SK-N-SH treated with all-trans-retinoic acid at 6 μM for 48 hours (cell line): ENCODE measurements around the gene HSP90AB1.

ENCODE experiments used
- ATAC-seq: fragments of 200-7000 bp; cut with Tn5 transposase; 3 replicates; pipeline ENCODE4 v1.9.1; 2020; ENCODE audit warnings: mild to moderate bottlenecking, moderate library complexity
- ARNTL ChIP-seq: fragments of 450-650 bp; formaldehyde crosslinking; IDR thresholded peaks from 2 replicates; pipeline ENCODE4 v1.5.0; 2020; ENCODE audit warnings: low read depth, mild to moderate bottlenecking, moderate library complexity, borderline replicate concordance
- BACH2 ChIP-seq: fragments of 250-450 bp; sonication (Bioruptor Pico); IDR thresholded peaks from 2 replicates; pipeline ENCODE4 v1.9.0; 2021; ENCODE audit warnings: mild to moderate bottlenecking, borderline replicate concordance
- CREB5 ChIP-seq: fragments of 250-450 bp; sonication (Bioruptor Pico); IDR thresholded peaks from 2 replicates; pipeline ENCODE4 v1.5.1; 2020; ENCODE audit warnings: low read depth, mild to moderate bottlenecking, moderate library complexity
- CSDC2 ChIP-seq: fragments of 250-450 bp; sonication (Bioruptor Pico); IDR thresholded peaks from 2 replicates; pipeline ENCODE4 v1.5.0; 2020; ENCODE audit warnings: mild to moderate bottlenecking, moderate library complexity
- ESRRG ChIP-seq: fragments of 250-450 bp; sonication (Bioruptor Pico); IDR thresholded peaks from 2 replicates; pipeline ENCODE4 v1.6.1; 2021; ENCODE audit warnings: mild to moderate bottlenecking
- GLIS3 ChIP-seq: fragments of 250-450 bp; sonication (Bioruptor Pico); IDR thresholded peaks from 2 replicates; pipeline ENCODE4 v1.5.0; 2020; ENCODE audit warnings: mild to moderate bottlenecking, moderate library complexity
- ISL1 ChIP-seq: fragments of 250-450 bp; sonication (Bioruptor Pico); IDR thresholded peaks from 2 replicates; pipeline ENCODE4 v2.1.2; 2022; ENCODE audit warnings: mild to moderate bottlenecking, moderate library complexity
- OSR1 ChIP-seq: fragments of 250-450 bp; sonication (Bioruptor Pico); IDR thresholded peaks from 2 replicates; pipeline ENCODE4 v1.8.0; 2022; ENCODE audit warnings: moderate library complexity, mild to moderate bottlenecking, inconsistent platforms
- PATZ1 ChIP-seq: fragments of 250-450 bp; sonication (Bioruptor Pico); IDR thresholded peaks from 2 replicates; pipeline ENCODE4 v1.8.0; 2020; ENCODE audit warnings: mild to moderate bottlenecking, moderate library complexity, borderline replicate concordance
- POU6F1 ChIP-seq: fragments of 250-450 bp; sonication (Bioruptor Pico); IDR thresholded peaks from 2 replicates; pipeline ENCODE4 v1.8.0; 2021; ENCODE audit warnings: low read depth, mild to moderate bottlenecking, moderate library complexity, borderline replicate concordance
- PPARA ChIP-seq: fragments of 250-450 bp; sonication (Bioruptor Pico); IDR thresholded peaks from 2 replicates; pipeline ENCODE4 v1.5.0; 2020; ENCODE audit warnings: mild to moderate bottlenecking, borderline replicate concordance
- RARB ChIP-seq: fragments of 250-450 bp; sonication (Bioruptor Pico); IDR thresholded peaks from 2 replicates; pipeline ENCODE4 v1.8.0; 2021; ENCODE audit warnings: mild to moderate bottlenecking, moderate library complexity
- SNAI2 ChIP-seq: fragments of 250-450 bp; sonication (Bioruptor Pico); IDR thresholded peaks from 2 replicates; pipeline ENCODE4 v1.5.0; 2020; ENCODE audit warnings: mild to moderate bottlenecking, moderate library complexity
- TSHZ2 ChIP-seq: fragments of 250-450 bp; sonication (Bioruptor Pico); IDR thresholded peaks from 2 replicates; pipeline ENCODE4 v1.5.0; 2020; ENCODE audit warnings: mild to moderate bottlenecking, moderate library complexity
- ZC3H10 ChIP-seq: fragments of 250-450 bp; sonication (Bioruptor Pico); IDR thresholded peaks from 2 replicates; pipeline ENCODE4 v1.5.1; 2021; ENCODE audit warnings: mild to moderate bottlenecking, moderate library complexity
- ZFP3 ChIP-seq: fragments of 250-450 bp; sonication (Bioruptor Pico); IDR thresholded peaks from 2 replicates; pipeline ENCODE4 v1.5.0; 2020; ENCODE audit warnings: mild to moderate bottlenecking, moderate library complexity
- ZFP30 ChIP-seq: fragments of 450-650 bp; formaldehyde crosslinking; IDR thresholded peaks from 2 replicates; pipeline ENCODE4 v1.5.0; 2022; ENCODE audit warnings: mild to moderate bottlenecking, moderate library complexity
- ZNF565 ChIP-seq: fragments of 450-650 bp; formaldehyde crosslinking; conservative IDR thresholded peaks from 2 replicates; pipeline ENCODE4 v1.5.0; 2020; ENCODE audit warnings: low read depth, mild to moderate bottlenecking, moderate library complexity
- ZNF70 ChIP-seq: fragments of 450-650 bp; formaldehyde crosslinking; IDR thresholded peaks from 2 replicates; pipeline ENCODE4 v1.5.0; 2020; ENCODE audit warnings: mild to moderate bottlenecking, moderate library complexity
- ZNF8 ChIP-seq: fragments of 450-650 bp; formaldehyde crosslinking; IDR thresholded peaks from 2 replicates; pipeline ENCODE4 v1.5.0; 2020; ENCODE audit warnings: mild to moderate bottlenecking, moderate library complexity

HSP90AB1 gene

GRCh38 chr6:44292661-44293365 lies 45.9 kb downstream of the HSP90AB1 start:
- no peak for TF ChIP-seq ESRRG (CRISPR knock-in tag)
- TF ChIP-seq PPARA (CRISPR knock-in tag), result no peak
- ATAC-seq, result no peak

GRCh38 chr6:44294832-44295791 lies 48.2 kb downstream of the HSP90AB1 start:
- TF ChIP-seq OSR1 (no peak), ZNF565 (CRISPR knock-in tag) (no peak), GLIS3 (CRISPR knock-in tag) (no peak), ZFP3 (CRISPR knock-in tag) (no peak), ZFP30 (CRISPR knock-in tag) (no peak), ARNTL (no peak), RARB (CRISPR knock-in tag) (no peak), TSHZ2 (CRISPR knock-in tag) (no peak), POU6F1 (no peak), CREB5 (no peak), CSDC2 (CRISPR knock-in tag) (no peak), ZNF70 (CRISPR knock-in tag) (no peak), PPARA (CRISPR knock-in tag) (no peak), ZC3H10 (CRISPR knock-in tag) (no peak), ZNF8 (no peak)
- ATAC-seq, result no peak

GRCh38 chr6:44297063-44298038 lies 50.5 kb downstream of the HSP90AB1 start:
- ATAC-seq, result peak; percentile 81
- TF ChIP-seq BACH2 (CRISPR knock-in tag), result no peak
- TF ChIP-seq ZFP30 (CRISPR knock-in tag), result no peak
- no peak for TF ChIP-seq SNAI2
- no peak for TF ChIP-seq PPARA (CRISPR knock-in tag)
- TF ChIP-seq ZFP3 (CRISPR knock-in tag), result peak; percentile 85

- peak; percentile 25 for ATAC-seq
- TF ChIP-seq PATZ1 (CRISPR knock-in tag) (no peak), POU6F1 (no peak), ZNF8 (no peak), ZNF565 (CRISPR knock-in tag) (no peak), ZFP30 (CRISPR knock-in tag) (no peak), GLIS3 (CRISPR knock-in tag) (no peak), CSDC2 (CRISPR knock-in tag) (no peak), ZC3H10 (CRISPR knock-in tag) (no peak), ESRRG (CRISPR knock-in tag) (no peak), OSR1 (no peak), SNAI2 (no peak), ARNTL (no peak), ISL1 (CRISPR knock-in tag) (no peak), BACH2 (CRISPR knock-in tag) (no peak)
These were observed 51.3 kb downstream of the HSP90AB1 start for GRCh38 chr6:44298055-44298803.
